Measurements from ENCODE around the gene PRR11. TPM values are rescaled to one million over a fixed set of nuclear protein-coding genes. Genes with fewer than 3 reads are reported as not detected.
"Not testable (repeated sequence)": the region's sequence is repeated elsewhere in the genome, so short reads cannot be mapped to it uniquely, and the experiment has no call there.

Gene PRR11
- total RNA-seq, 1 donor = 64.7 TPM

- no peak for TF ChIP-seq CTCF (IDR thresholded peaks at IDR 0.05; ENCODE audit: insufficient read depth, low read length)
- no peak for DNase-seq (ENCODE audit: low read depth)
- no peak overlapping the region for H3K4me3 ChIP-seq (ENCODE audit: low read depth, low read length)
Observed at GRCh38 chr17:59111539-59111938, 44.0 kb upstream of the PRR11 start.

- DNase-seq (ENCODE audit: low read depth) = no peak
- TF ChIP-seq CTCF (IDR thresholded peaks at IDR 0.05; ENCODE audit: insufficient read depth, low read length) = no peak
Observed at GRCh38 chr17:59115474-59115873, 40.1 kb upstream of the PRR11 start.

GRCh38 chr17:59121901-59122480, 33.6 kb upstream of the PRR11 start:
- no peak for DNase-seq (ENCODE audit: low read depth)
- H3K4me3 ChIP-seq (ENCODE audit: low read depth, low read length) = no peak overlapping the region
- TF ChIP-seq CTCF (IDR thresholded peaks at IDR 0.05; ENCODE audit: insufficient read depth, low read length) = no peak

More at GRCh38 chr17:59115474-59115873, 40.1 kb upstream of the PRR11 start:
- no peak overlapping the region for H3K4me3 ChIP-seq (ENCODE audit: low read depth, low read length)

GRCh38 chr17:59124665-59125064, 30.9 kb upstream of the PRR11 start:
- no peak for TF ChIP-seq CTCF (IDR thresholded peaks at IDR 0.05; ENCODE audit: insufficient read depth, low read length)
- no peak for DNase-seq (ENCODE audit: low read depth)
- H3K4me3 ChIP-seq (ENCODE audit: low read depth, low read length) = no peak overlapping the region

- TF ChIP-seq CTCF (IDR thresholded peaks at IDR 0.05; ENCODE audit: insufficient read depth, low read length) = no peak
- no peak for DNase-seq (ENCODE audit: low read depth)
- no peak overlapping the region for H3K4me3 ChIP-seq (ENCODE audit: low read depth, low read length)
Observed at GRCh38 chr17:59126809-59127417, 28.6 kb upstream of the PRR11 start.

GRCh38 chr17:59129814-59130213, 25.7 kb upstream of the PRR11 start:
- H3K4me3 ChIP-seq (ENCODE audit: low read depth, low read length) = no peak overlapping the region
- no peak for DNase-seq (ENCODE audit: low read depth)
- no peak for TF ChIP-seq CTCF (IDR thresholded peaks at IDR 0.05; ENCODE audit: insufficient read depth, low read length)

GRCh38 chr17:59131131-59131530, 24.4 kb upstream of the PRR11 start:
- peak; percentile 35 for DNase-seq (ENCODE audit: low read depth)

GRCh38 chr17:59138339-59138738, 17.2 kb upstream of the PRR11 start:
- H3K4me3 ChIP-seq (ENCODE audit: low read depth, low read length); DNase-seq (ENCODE audit: low read depth): not testable (repeated sequence)

More at GRCh38 chr17:59131131-59131530, 24.4 kb upstream of the PRR11 start:
- H3K4me3 ChIP-seq (ENCODE audit: low read depth, low read length) = no peak overlapping the region
- TF ChIP-seq CTCF (IDR thresholded peaks at IDR 0.05; ENCODE audit: insufficient read depth, low read length) = no peak
